Ishikawa (cell line): ENCODE data around the gene SLC7A10.

Source experiments
- CEBPB ChIP-seq: IDR thresholded peaks from 2 replicates; pipeline ENCODE4 v1.6.1; 2012
- CREB1 ChIP-seq: IDR thresholded peaks from 2 replicates; pipeline ENCODE4 v1.6.1; 2012; ENCODE audit warnings: low read depth
- EGR1 ChIP-seq: IDR thresholded peaks from 2 replicates; pipeline ENCODE4 v1.6.1; 2012
- EP300 ChIP-seq: IDR thresholded peaks from 2 replicates; pipeline ENCODE4 v1.6.1; 2012; ENCODE audit warnings: borderline replicate concordance
- FOXM1 ChIP-seq: IDR thresholded peaks from 2 replicates; pipeline ENCODE4 v1.6.1; 2012; ENCODE audit warnings: low read depth, borderline replicate concordance
- NFIC ChIP-seq: IDR thresholded peaks from 2 replicates; pipeline ENCODE4 v1.6.1; 2012
- RAD21 ChIP-seq: IDR thresholded peaks from 2 replicates; pipeline ENCODE4 v1.6.1; 2012; ENCODE audit warnings: low read depth
- TAF1 ChIP-seq: IDR thresholded peaks from 2 replicates; pipeline ENCODE4 v1.6.1; 2012; ENCODE audit warnings: low read depth, mild to moderate bottlenecking
- TCF12 ChIP-seq: IDR thresholded peaks from 2 replicates; pipeline ENCODE4 v1.6.1; 2012; ENCODE audit warnings: low read depth
- TEAD4 ChIP-seq: IDR thresholded peaks from 2 replicates; pipeline ENCODE4 v1.6.1; 2012
- USF1 ChIP-seq: IDR thresholded peaks from 2 replicates; pipeline ENCODE4 v1.6.1; 2012
- YY1 ChIP-seq: IDR thresholded peaks from 2 replicates; pipeline ENCODE4 v1.6.1; 2012; ENCODE audit warnings: low read depth
- ZBTB7A ChIP-seq: IDR thresholded peaks from 2 replicates; pipeline ENCODE4 v1.6.1; 2012; ENCODE audit warnings: low read depth
- TF ChIP-seq, protein P1 (sequence below): IDR thresholded peaks from 2 replicates; pipeline ENCODE4 v1.6.1; 2012; ENCODE audit warnings: low read depth, mild to moderate bottlenecking
- TF ChIP-seq, protein P2 (sequence below): IDR thresholded peaks from 2 replicates; pipeline ENCODE4 v1.6.1; 2012

The SLC7A10 gene

DNA sequence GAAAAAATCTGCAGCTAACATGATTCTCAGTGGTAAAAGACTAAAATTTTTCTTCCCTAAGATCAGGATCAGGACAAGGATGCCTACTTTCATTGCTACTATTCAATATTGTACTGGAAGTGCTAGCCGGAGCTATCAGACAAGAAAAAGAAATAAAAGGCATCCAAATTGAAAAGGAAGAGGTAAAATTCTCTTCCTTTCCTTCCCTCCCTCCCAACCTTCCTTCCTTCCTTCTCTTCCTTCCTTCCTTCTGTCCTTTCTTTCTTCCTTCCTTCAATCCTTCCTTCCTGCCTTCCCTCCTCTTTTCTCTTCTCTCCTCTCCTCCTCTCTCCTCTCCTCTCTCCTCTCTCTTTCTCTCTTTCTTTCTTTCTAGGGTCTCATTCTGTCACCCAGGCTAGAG lies 58.2 kb downstream of the SLC7A10 start:
- TF ChIP-seq TCF12 = no peak
- no peak for TF ChIP-seq FOXM1
- no peak for TF ChIP-seq TEAD4
- TF ChIP-seq YY1 = no peak
- TF ChIP-seq EGR1 = no peak
- no peak for TF ChIP-seq ZBTB7A
- TF ChIP-seq EP300 = no peak

DNA sequence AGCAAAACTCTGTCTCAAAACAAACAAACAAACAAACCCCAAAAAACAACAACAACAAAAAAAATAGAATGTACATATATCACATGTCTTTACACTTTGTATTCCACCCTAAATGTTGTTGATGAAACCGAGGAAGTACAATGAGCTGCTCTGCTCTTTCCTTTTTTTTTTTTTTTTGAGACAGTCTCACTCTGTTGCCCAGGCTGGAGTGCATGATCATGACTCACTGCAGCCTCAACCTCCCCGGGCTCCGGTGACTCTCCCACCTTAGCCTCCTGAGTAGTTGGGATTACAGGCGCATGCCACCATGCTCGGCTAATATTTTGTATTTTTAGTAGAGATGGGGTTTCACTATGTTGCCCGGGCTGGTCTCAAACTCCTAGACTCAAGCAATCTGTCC lies 62.2 kb downstream of the SLC7A10 start:
- TF ChIP-seq TEAD4 = no peak
- no peak for TF ChIP-seq FOXM1
- TF ChIP-seq EP300 = no peak
- TF ChIP-seq USF1 = no peak
- TF ChIP-seq CREB1 = no peak
- TF ChIP-seq CEBPB = no peak
- TF ChIP-seq YY1 = no peak
- TF ChIP-seq TAF1 = no peak
- TF ChIP-seq, protein P1, sequence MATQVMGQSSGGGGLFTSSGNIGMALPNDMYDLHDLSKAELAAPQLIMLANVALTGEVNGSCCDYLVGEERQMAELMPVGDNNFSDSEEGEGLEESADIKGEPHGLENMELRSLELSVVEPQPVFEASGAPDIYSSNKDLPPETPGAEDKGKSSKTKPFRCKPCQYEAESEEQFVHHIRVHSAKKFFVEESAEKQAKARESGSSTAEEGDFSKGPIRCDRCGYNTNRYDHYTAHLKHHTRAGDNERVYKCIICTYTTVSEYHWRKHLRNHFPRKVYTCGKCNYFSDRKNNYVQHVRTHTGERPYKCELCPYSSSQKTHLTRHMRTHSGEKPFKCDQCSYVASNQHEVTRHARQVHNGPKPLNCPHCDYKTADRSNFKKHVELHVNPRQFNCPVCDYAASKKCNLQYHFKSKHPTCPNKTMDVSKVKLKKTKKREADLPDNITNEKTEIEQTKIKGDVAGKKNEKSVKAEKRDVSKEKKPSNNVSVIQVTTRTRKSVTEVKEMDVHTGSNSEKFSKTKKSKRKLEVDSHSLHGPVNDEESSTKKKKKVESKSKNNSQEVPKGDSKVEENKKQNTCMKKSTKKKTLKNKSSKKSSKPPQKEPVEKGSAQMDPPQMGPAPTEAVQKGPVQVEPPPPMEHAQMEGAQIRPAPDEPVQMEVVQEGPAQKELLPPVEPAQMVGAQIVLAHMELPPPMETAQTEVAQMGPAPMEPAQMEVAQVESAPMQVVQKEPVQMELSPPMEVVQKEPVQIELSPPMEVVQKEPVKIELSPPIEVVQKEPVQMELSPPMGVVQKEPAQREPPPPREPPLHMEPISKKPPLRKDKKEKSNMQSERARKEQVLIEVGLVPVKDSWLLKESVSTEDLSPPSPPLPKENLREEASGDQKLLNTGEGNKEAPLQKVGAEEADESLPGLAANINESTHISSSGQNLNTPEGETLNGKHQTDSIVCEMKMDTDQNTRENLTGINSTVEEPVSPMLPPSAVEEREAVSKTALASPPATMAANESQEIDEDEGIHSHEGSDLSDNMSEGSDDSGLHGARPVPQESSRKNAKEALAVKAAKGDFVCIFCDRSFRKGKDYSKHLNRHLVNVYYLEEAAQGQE = no peak
- no peak for TF ChIP-seq EGR1
- no peak for TF ChIP-seq RAD21
- TF ChIP-seq TCF12 = no peak
- TF ChIP-seq, protein P2, sequence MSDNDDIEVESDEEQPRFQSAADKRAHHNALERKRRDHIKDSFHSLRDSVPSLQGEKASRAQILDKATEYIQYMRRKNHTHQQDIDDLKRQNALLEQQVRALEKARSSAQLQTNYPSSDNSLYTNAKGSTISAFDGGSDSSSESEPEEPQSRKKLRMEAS = no peak
- TF ChIP-seq NFIC = no peak
- TF ChIP-seq ZBTB7A = no peak

- TF ChIP-seq ZBTB7A (no peak), CREB1 (no peak), TEAD4 (no peak), FOXM1 (no peak), RAD21 (no peak), TCF12 (no peak), CEBPB (no peak)
- TF ChIP-seq, protein P1 = no peak
- TF ChIP-seq, protein P2 = no peak
Measured at GRCh38 chr19:33161201-33161600, 64.4 kb downstream of the SLC7A10 start.

GRCh38 chr19:33159893-33160292 lies 65.8 kb downstream of the SLC7A10 start:
- no peak for TF ChIP-seq CREB1
- no peak for TF ChIP-seq FOXM1
- no peak for TF ChIP-seq RAD21
- TF ChIP-seq YY1 = no peak
- no peak for TF ChIP-seq TAF1
- TF ChIP-seq, protein P1 = no peak
- no peak for TF ChIP-seq EGR1
- no peak for TF ChIP-seq NFIC
- TF ChIP-seq EP300 = no peak
- no peak for TF ChIP-seq CEBPB
- TF ChIP-seq TEAD4 = no peak
- no peak for TF ChIP-seq TCF12
- TF ChIP-seq USF1 = no peak
- TF ChIP-seq, protein P2 = no peak
- TF ChIP-seq ZBTB7A = no peak
